CD4-positive, alpha-beta T cell treated with Interleukin-1 beta for 1 hour (primary cell): ENCODE measurements around the gene TRIM63.

ENCODE experiments used
- DNase-seq, 2 donors: peaks; one replicate each; pipeline ENCODE4 v3.0.0-alpha.2; 2020 to 2022

TRIM63 gene

GRCh38 chr1:26084091-26084561, 16.7 kb upstream of the TRIM63 start:
- DNase-seq = no peak

- no peak for DNase-seq
Measured at GRCh38 chr1:26083208-26083607, 15.8 kb upstream of the TRIM63 start.

DNA sequence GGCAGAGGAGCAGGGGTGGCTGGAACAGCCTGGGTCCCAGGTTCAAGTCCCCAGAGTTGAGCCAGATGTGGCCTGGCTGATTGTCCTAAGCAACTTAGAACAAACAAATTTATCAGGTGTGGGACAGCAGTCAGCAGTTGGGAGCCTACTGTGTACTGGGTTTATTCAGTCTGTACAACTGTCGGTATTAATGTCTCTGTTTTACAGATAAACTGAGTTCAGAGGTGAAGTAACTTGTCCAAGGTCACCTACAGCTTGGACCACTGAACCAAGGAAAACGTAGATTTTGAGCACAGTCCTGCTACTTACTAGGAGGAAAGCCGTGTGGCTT, 14.6 kb upstream of the TRIM63 start:
- DNase-seq = no peak

- DNase-seq = no peak
Measured at GRCh38 chr1:26081267-26082019, 14.0 kb upstream of the TRIM63 start.

DNA sequence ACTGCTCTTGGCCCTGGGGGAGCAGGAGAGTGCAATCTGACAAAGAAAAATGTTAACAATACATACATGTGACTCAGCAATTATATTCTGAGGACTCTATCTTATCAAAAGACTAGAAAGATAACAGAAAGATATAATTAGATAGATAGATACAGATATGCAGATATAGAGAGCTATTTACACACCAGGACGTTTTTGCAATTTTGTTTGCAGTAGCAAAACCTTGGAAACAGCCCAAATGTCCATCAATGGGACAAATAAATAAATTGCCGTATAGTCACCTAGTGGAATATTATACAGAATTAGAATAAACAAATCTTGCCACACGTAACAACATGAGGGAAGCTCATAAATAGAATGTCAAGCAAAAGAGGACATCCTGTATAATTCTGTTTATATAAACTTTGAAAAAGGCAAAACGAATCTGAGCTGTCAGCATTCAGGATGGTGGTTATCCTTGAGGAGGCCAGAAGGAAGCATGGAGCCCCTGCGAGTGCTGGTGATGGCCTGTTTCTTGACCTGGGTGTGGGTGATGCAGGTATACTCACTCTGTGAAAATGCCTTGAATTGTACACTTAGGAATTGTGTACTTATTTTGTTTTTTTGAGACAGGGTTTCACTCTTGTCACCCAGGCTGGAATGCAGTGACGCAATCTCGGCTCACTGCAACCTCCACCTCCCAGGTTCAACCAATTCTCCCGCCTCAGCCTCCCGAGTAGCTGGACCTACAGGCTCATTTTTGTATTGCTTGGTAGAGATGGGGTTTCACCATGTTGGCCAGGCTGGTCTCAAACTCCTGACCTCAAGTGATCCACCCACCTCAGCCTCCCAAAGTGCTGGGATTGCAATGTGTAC, 12.8 kb upstream of the TRIM63 start:
- no peak for DNase-seq

DNA sequence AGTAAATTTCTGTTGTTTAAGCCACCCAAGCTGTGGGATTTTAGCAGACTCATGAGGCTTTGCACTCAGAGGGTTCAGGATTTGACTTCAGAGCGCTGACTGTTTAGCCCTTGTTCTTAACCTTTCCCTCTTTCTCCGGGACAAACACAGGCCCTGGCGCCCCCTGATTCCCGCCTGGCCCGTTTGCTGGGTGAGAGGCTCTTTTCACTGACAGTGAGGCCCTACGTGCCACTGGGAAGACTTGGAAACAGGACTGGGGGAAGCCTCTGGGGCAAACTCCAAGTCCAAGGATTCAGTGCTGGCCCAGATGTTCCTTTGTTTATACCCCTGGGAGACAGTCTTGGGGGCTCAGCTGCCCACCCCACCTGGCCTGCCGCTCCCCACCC, 11.7 kb upstream of the TRIM63 start:
- DNase-seq = no peak

GRCh38 chr1:26078286-26079177, 11.1 kb upstream of the TRIM63 start:
- no peak for DNase-seq

DNA sequence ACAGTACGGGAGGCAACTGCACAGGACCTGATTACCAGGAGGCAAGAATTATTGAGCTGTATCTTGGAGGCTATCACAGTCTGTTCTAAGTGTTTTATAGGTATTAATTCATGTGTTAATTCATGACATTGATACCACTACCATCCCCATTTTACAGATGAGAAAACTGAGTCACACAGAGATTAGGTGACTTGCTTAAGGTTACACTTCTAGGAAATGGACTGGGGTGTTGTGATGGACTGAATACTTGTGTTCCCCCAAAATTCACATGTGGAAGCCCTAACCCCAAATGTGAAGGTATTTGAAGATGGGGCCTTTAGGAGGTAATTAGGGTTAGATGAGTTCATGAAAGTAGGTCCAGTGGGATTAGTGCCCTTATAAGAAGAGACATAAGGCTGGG, 10.1 kb upstream of the TRIM63 start:
- DNase-seq = no peak

DNA sequence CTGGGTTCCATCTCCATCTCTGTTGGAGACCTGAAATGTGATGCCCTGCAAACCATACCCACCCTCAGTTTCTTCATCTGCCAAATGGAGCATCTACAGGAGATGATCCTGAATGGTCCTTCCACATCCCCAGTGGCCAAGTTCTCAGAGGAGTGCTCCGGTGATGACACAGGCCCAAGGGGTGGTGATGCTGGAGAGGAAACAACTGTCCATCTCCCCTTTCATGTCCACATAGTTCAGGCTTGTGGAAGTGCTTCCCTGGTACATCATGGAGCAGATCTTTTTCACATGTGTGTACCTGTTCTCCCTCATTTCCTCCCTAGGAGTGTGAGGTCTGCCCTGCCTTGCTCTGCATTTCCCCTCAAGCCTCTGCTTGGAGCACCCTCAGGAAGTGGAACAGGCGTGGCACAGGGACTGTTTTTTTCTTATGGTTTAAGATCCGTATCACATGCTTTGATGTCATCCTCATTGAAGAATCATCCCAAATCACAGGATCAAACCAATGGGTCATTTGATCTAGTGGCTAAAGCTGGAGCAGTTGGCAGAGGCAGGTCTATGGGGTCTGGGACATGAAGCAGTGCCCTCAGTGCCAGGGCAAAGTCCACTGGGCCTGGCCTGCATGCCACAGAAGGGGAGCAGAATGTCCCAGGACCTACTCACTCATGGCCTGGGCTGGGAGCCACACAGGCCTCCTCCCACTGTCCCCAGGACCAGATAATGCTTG, 8.2 kb upstream of the TRIM63 start:
- DNase-seq = no peak

- no peak for DNase-seq
Measured at GRCh38 chr1:26072305-26072704, 4.9 kb upstream of the TRIM63 start.

- no peak for DNase-seq
Measured at GRCh38 chr1:26070963-26071342, 3.5 kb upstream of the TRIM63 start.

DNA sequence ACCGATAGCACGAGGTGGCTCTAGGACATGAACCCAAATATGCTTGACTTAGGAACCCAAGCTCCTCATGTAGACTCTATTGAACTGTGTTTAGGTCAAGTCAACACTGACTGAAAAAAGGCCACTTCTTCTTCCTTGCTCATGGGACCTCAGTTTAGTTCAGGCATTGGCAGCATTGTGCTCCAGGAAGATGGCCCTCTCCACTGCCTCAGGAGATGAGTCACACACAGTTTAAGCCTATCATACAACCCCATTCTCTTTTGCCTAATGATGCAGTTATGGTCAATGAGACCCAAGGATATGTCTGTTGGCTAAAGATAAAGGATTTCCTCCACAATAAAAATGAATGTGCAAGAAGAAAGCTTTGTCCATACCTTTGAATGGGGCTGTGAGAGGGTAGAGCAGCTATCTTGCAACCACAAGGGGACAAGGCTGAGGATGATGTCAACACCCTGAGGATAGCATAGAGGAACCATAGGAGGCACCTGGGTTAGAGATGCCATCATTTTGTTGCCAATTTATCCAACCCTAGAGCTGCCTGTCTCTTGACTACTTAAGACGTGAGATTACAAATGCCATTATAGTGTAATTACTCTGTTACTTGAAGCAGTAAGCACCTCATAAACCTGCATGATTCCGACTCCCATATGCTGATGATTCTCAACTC, 3.0 kb upstream of the TRIM63 start:
- no peak for DNase-seq

DNA sequence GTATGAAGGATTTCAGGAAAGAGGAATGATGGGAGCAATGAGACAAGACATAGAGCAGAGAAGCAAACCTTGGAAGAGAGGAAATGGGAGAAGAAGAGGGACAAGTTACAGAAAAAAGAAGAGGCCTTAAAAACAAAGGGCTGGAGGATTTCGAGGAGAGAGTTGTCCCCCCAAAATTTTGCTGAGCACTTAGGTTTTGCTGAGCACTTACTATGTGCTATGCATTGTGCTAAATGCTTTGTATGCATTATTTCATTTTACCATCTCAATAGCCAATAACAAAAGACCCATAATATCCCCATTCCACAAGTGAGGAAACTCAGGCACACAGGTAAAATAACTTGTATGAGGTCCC, 2.5 kb upstream of the TRIM63 start:
- no peak for DNase-seq

DNA sequence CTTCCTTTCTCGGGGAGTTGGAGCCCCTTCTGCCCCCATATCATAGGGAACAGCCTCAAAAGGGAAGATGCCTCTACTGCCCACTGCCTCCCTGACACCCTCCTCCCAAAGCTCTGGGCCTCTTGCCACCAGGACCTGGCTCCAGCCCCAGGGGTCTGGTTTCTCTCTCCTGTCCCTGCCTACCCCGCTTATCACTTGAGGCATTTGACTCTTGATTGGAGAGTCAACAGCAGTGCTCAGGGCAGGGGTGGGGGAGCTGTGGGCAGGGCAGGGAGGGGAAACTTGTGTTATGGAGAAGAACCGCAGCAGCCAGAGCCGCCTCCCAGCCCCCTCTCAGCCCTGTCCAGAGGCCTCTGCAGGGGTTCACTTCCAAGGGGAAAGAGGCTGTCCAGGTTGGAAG, 573 bp downstream of the TRIM63 start:
- DNase-seq = no peak

- DNase-seq = no peak
Measured at GRCh38 chr1:26066160-26066559, 1.3 kb downstream of the TRIM63 start.

DNA sequence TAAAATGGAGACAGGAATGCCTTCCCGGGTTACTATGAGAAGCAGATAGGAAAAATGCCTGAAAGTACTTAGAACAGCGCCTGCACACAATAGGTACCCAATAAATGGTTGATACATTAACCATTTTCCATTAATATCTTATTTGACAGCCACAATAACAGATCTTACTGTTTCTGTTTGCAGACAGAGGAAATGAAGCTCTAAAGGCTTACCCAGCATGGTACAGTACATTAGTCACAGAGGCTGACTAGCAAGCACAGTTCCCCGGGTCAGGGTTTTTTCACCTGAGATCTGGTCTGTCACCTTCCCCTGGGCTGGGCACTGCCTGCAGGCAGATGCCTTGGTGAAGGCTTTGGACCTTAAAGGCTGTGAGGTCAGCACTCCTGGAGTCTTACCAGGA, 2.9 kb downstream of the TRIM63 start:
- DNase-seq = no peak

- DNase-seq = no peak
Measured at GRCh38 chr1:26060832-26061574, 6.4 kb downstream of the TRIM63 start.

- no peak for DNase-seq
Measured at GRCh38 chr1:26059906-26060305, 7.5 kb downstream of the TRIM63 start.

DNA sequence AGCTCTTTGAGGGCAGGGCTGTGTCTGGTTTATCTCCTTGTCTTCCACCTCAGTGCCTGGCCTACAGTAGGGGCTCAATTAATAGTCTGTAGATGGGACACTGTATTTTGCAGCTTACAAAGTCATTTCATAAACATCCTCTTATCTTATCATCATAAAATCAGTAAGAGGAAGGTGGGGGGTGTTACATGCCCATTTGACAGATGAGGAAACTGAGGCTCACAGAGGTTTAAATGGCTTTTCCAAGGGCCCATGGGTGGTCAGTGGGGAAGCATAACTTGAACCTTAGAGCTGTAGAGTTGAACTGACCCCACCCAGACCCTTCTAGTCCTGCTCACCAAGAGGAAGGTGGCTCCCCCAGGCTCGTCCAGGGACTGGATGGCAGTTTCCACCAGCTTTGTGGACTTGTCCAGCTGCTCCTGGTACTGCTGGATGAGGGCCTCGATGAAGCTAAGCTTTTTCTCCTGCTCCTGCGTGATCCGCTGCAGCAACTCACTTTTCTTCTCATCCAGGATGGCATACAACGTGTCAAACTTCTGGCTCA, 9.3 kb downstream of the TRIM63 start:
- no peak for DNase-seq

GRCh38 chr1:26057189-26057588, 10.2 kb downstream of the TRIM63 start:
- DNase-seq = no peak

DNA sequence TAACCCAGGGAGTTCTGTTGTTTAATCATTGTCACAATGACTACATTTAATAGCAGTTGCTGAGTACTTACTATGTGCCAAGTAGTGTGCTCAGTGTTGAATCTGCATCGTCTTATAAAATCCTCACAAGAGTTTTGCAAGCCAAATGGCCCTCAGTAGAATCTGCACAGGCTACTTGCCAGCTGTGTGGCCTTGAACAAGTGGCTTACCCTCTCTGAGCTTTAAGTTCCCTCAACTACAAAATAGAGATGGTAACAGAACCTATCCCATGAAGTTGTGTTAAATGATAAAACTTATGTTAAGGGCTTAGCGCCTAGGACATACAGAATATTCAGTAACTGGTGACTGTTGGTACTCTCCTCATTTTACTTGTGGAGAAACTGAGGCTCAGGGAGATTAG, 12.4 kb downstream of the TRIM63 start:
- DNase-seq = no peak
